Measurements from ENCODE around the gene WDR74. TPM values are rescaled to one million over a fixed set of nuclear protein-coding genes. Genes with fewer than 3 reads are reported as not detected.

WDR74 gene
- total and polyA plus RNA-seq, 9 of the 15 experiments (the other 6 are each of a cell fraction or from before 2014, with no cell fraction given), result 32.7 to 210 (median 114) TPM

- TF ChIP-seq MCM3 (IDR thresholded peaks at IDR 0.05) (no peak), NR2F6 (CRISPR knock-in tag; IDR thresholded peaks at IDR 0.05) (no peak), GABPB1 (CRISPR knock-in tag; IDR thresholded peaks at IDR 0.05) (peak; percentile 88), MCM2 (IDR thresholded peaks at IDR 0.05; ENCODE audit: low read depth) (no peak), EZH2 (IDR thresholded peaks at IDR 0.05; ENCODE audit: borderline replicate concordance, low read depth, low read length) (no peak), LARP7 (IDR thresholded peaks at IDR 0.05) (no peak), NUFIP1 (IDR thresholded peaks at IDR 0.05; ENCODE audit: partially characterized antibody) (peak; percentile 59), ZNF79 (CRISPR knock-in tag; IDR thresholded peaks at IDR 0.05; ENCODE audit: low read depth) (no peak), ZC3H4 (CRISPR knock-in tag; IDR thresholded peaks at IDR 0.05; ENCODE audit: borderline replicate concordance) (peak; percentile 70; the same call in 1 of the 2 replicates), BDP1 (IDR thresholded peaks at IDR 0.05; ENCODE audit: insufficient read depth, insufficient read length) (no peak), POLR3A (IDR thresholded peaks at IDR 0.05; ENCODE audit: borderline replicate concordance, extremely low read depth, insufficient read depth, insufficient read length) (no peak), POLR2AphosphoS5 (IDR thresholded peaks at IDR 0.05; ENCODE audit: control insufficient read depth, insufficient read depth, low read depth, low read length) (peak; percentile 100), IRF9 (tag; IDR thresholded peaks at IDR 0.05) (no peak), PRPF4 (IDR thresholded peaks at IDR 0.05; ENCODE audit: insufficient read depth, low read depth, low read length, poor library complexity, severe bottlenecking) (peak; percentile 99), NR1H2 (CRISPR knock-in tag; IDR thresholded peaks at IDR 0.05) (peak; percentile 98), ZNF165 (CRISPR knock-in tag; IDR thresholded peaks at IDR 0.05; ENCODE audit: borderline replicate concordance) (no peak), ZNF696 (CRISPR knock-in tag; conservative IDR thresholded peaks at IDR 0.05) (no peak), ZNF764 (CRISPR knock-in tag; IDR thresholded peaks at IDR 0.05; ENCODE audit: low read depth) (no peak), NFYB (IDR thresholded peaks at IDR 0.05; ENCODE audit: extremely low read depth, insufficient read length) (no peak), HDAC1 (IDR thresholded peaks at IDR 0.05) (peak in 1 of 2 experiments; percentile 81; a peak in 2 of 4 replicates), SMARCA4 (IDR thresholded peaks at IDR 0.05) (no peak)
- TF ChIP-seq, protein P1, sequence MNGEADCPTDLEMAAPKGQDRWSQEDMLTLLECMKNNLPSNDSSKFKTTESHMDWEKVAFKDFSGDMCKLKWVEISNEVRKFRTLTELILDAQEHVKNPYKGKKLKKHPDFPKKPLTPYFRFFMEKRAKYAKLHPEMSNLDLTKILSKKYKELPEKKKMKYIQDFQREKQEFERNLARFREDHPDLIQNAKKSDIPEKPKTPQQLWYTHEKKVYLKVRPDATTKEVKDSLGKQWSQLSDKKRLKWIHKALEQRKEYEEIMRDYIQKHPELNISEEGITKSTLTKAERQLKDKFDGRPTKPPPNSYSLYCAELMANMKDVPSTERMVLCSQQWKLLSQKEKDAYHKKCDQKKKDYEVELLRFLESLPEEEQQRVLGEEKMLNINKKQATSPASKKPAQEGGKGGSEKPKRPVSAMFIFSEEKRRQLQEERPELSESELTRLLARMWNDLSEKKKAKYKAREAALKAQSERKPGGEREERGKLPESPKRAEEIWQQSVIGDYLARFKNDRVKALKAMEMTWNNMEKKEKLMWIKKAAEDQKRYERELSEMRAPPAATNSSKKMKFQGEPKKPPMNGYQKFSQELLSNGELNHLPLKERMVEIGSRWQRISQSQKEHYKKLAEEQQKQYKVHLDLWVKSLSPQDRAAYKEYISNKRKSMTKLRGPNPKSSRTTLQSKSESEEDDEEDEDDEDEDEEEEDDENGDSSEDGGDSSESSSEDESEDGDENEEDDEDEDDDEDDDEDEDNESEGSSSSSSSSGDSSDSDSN (IDR thresholded peaks at IDR 0.05; ENCODE audit: borderline replicate concordance in 1 of 2, low read depth in 2 of 2, low read length in 2 of 2), result no peak; a peak in 1 of 4 replicates
- TF ChIP-seq, protein P2, sequence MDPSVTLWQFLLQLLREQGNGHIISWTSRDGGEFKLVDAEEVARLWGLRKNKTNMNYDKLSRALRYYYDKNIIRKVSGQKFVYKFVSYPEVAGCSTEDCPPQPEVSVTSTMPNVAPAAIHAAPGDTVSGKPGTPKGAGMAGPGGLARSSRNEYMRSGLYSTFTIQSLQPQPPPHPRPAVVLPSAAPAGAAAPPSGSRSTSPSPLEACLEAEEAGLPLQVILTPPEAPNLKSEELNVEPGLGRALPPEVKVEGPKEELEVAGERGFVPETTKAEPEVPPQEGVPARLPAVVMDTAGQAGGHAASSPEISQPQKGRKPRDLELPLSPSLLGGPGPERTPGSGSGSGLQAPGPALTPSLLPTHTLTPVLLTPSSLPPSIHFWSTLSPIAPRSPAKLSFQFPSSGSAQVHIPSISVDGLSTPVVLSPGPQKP (CRISPR knock-in tag; IDR thresholded peaks at IDR 0.05), result no peak
- TF ChIP-seq, protein P3, sequence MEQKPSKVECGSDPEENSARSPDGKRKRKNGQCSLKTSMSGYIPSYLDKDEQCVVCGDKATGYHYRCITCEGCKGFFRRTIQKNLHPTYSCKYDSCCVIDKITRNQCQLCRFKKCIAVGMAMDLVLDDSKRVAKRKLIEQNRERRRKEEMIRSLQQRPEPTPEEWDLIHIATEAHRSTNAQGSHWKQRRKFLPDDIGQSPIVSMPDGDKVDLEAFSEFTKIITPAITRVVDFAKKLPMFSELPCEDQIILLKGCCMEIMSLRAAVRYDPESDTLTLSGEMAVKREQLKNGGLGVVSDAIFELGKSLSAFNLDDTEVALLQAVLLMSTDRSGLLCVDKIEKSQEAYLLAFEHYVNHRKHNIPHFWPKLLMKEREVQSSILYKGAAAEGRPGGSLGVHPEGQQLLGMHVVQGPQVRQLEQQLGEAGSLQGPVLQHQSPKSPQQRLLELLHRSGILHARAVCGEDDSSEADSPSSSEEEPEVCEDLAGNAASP (IDR thresholded peaks at IDR 0.05), result no peak
These were observed 34.1 kb downstream of the WDR74 start, which contains the start of gene NXF1 (continued) for GRCh38 chr11:62805076-62805892.

All from K562 (cell line).